Smooth muscle cell (in vitro differentiated cells): Measurements from ENCODE around the gene PKM. TPM values are rescaled to one million over a fixed set of nuclear protein-coding genes. Genes with fewer than 3 reads are reported as not detected.
A peak's percentile ranks its signal among the peaks of the same experiment; 100 is the strongest.

Source experiments
- DNase-seq: peaks from one replicate; lab custom pipeline; 2025; ENCODE audit not compliant: unreplicated experiment; lab: John Stamatoyannopoulos, UW
- H2AFZ ChIP-seq: fragments of 200-600 bp; sonication (generic); 2 replicates; pipeline ENCODE4 v1.6.0; 2016; ENCODE audit warnings: antibody characterized with exemption, low read depth, mild to moderate bottlenecking
- H3F3A ChIP-seq: fragments of 200-600 bp; sonication (generic); 2 replicates; pipeline ENCODE4 v1.6.0; 2017; ENCODE audit warnings: antibody characterized with exemption, low read depth
- H3K27ac ChIP-seq: fragments of 200-600 bp; sonication (generic); 2 replicates; pipeline ENCODE4 v1.5.1; 2016; ENCODE audit warnings: low read depth, mild to moderate bottlenecking
- H3K27me3 ChIP-seq: fragments of 200-600 bp; sonication (generic); 2 replicates; pipeline ENCODE4 v1.6.1; 2016; ENCODE audit warnings: low read depth, mild to moderate bottlenecking
- H3K36me3 ChIP-seq: fragments of 200-600 bp; sonication (generic); 2 replicates; pipeline ENCODE4 v1.5.1; 2016; ENCODE audit warnings: low read depth
- H3K4me1 ChIP-seq: fragments of 200-600 bp; sonication (generic); 2 replicates; pipeline ENCODE4 v1.5.1; 2016; ENCODE audit warnings: low read depth
- H3K4me2 ChIP-seq: fragments of 200-600 bp; sonication (generic); 2 replicates; pipeline ENCODE4 v1.6.0; 2016; ENCODE audit warnings: mild to moderate bottlenecking
- H3K4me3 ChIP-seq: fragments of 200-600 bp; sonication (generic); 2 replicates; pipeline ENCODE4 v1.5.1; 2016; ENCODE audit warnings: mild to moderate bottlenecking
- H3K79me2 ChIP-seq: fragments of 200-600 bp; sonication (generic); 2 replicates; pipeline ENCODE4 v1.6.0; 2016; ENCODE audit warnings: low read depth, mild to moderate bottlenecking
- H3K9ac ChIP-seq: fragments of 200-600 bp; sonication (generic); 2 replicates; pipeline ENCODE4 v1.6.0; 2016; ENCODE audit warnings: low read depth
- H3K9me3 ChIP-seq: fragments of 200-600 bp; sonication (generic); replicated peaks from 2 replicates; pipeline ENCODE4 v1.5.1; 2016; ENCODE audit warnings: low read depth
- H4K20me1 ChIP-seq: fragments of 200-600 bp; sonication (generic); 2 replicates; pipeline ENCODE4 v1.6.0; 2016; ENCODE audit warnings: low read depth
- CTCF ChIP-seq: fragments of 200-600 bp; sonication (generic); IDR thresholded peaks from 2 replicates; pipeline ENCODE4 v1.5.1; 2017; ENCODE audit warnings: borderline replicate concordance, mild to moderate bottlenecking, antibody characterized with exemption; ENCODE audit not compliant: insufficient read depth, poor library complexity, severe bottlenecking
- WGBS: methylation state at CpG from one replicate; pipeline ENCODE4 v1.1.7; 2016; ENCODE audit warnings: low lambda C conversion rate; 5-methylcytosine and 5-hydroxymethylcytosine counted together
- polyA plus RNA-seq: library from polyadenylated mRNA; unstranded; fragments of >200 nt; fragmentation: Nextera tagmentation; extraction: Ambion mirVana; gene quantifications from 2 replicates; pipeline ENCODE4 v1.2.1, GENCODE V29; 2016
- total RNA-seq: library from RNA; depleted of rRNA; stranded (reverse); fragments of >200 nt; gene quantifications from 2 replicates; pipeline ENCODE4 v1.2.3, GENCODE V29; 2014

PKM gene
- total and polyA plus RNA-seq, 2 experiments from 2014 or later = 1,125 to 1,598 TPM

GRCh38 chr15:72238586-72238985, 7.6 kb upstream of the PKM start:
- Histone ChIP-seq H3K27ac (peak overlapping the region; percentile 96), H2AFZ (no peak overlapping the region), H3K27me3 (no peaks in the 10 kb centered on the region), H3K79me2 (peaks cover 5% of the 10 kb centered on the region), H3K4me3 (no peak overlapping the region), H3K9ac (no peak overlapping the region), H3K9me3 (no peaks in the 10 kb centered on the region), H4K20me1 (no peaks in the 10 kb centered on the region), H3F3A (peaks cover 8% of the 10 kb centered on the region), H3K36me3 (no peaks in the 10 kb centered on the region), H3K4me2 (no peak overlapping the region), H3K4me1 (peaks cover 18% of the 10 kb centered on the region)
- 97% methylated on average over 3 of the region's 3 CpGs for WGBS
- no peak for TF ChIP-seq CTCF
- no peak for DNase-seq

GRCh38 chr15:72237853-72238224, 6.8 kb upstream of the PKM start:
- WGBS = 87% methylated on average over 1 of the region's 1 CpG
- TF ChIP-seq CTCF = no peak
- Histone ChIP-seq H3K9me3 (no peaks in the 10 kb centered on the region), H3K79me2 (peaks cover 5% of the 10 kb centered on the region), H3K4me1 (peaks cover 12% of the 10 kb centered on the region), H3K4me2 (peak overlapping the region; percentile 58), H3K27me3 (no peaks in the 10 kb centered on the region), H3K4me3 (no peak overlapping the region), H3F3A (peaks cover 8% of the 10 kb centered on the region), H2AFZ (no peak overlapping the region), H3K27ac (peak overlapping the region; percentile 96), H4K20me1 (no peaks in the 10 kb centered on the region), H3K36me3 (no peaks in the 10 kb centered on the region), H3K9ac (peak overlapping the region; percentile 58)
- DNase-seq = no peak

- Histone ChIP-seq H3K27me3 (no peaks in the 10 kb centered on the region), H3K4me1 (peaks cover 12% of the 10 kb centered on the region), H3K9me3 (no peaks in the 10 kb centered on the region), H3K79me2 (peaks cover 5% of the 10 kb centered on the region), H3K27ac (peak overlapping the region; percentile 96), H3K4me3 (peak overlapping the region; percentile 12), H3F3A (peaks cover 12% of the 10 kb centered on the region), H3K36me3 (no peaks in the 10 kb centered on the region), H3K9ac (peak overlapping the region; percentile 60), H4K20me1 (no peaks in the 10 kb centered on the region), H3K4me2 (peak overlapping the region; percentile 77), H2AFZ (no peak overlapping the region)
- peak; percentile 38 for DNase-seq
- no peak for TF ChIP-seq CTCF
- 0% methylated on average over 3 of the region's 3 CpGs for WGBS
These were observed 6.3 kb upstream of the PKM start for GRCh38 chr15:72237029-72237852.

- peak overlapping the region; percentile 60 for H3K9ac ChIP-seq
- H3K79me2 ChIP-seq = peaks cover 5% of the 10 kb centered on the region
- H3K27ac ChIP-seq = peak overlapping the region; percentile 96
- H3K4me2 ChIP-seq = peak overlapping the region; percentile 77
- H4K20me1 ChIP-seq = no peaks in the 10 kb centered on the region
- peaks cover 17% of the 10 kb centered on the region for H3K4me1 ChIP-seq
- no peak for DNase-seq
- no peak for TF ChIP-seq CTCF
- H3K4me3 ChIP-seq = no peak overlapping the region
- H3K9me3 ChIP-seq = no peaks in the 10 kb centered on the region
- peaks cover 17% of the 10 kb centered on the region for H3F3A ChIP-seq
- H3K36me3 ChIP-seq = no peaks in the 10 kb centered on the region
- no peak overlapping the region for H2AFZ ChIP-seq
- WGBS = 83% methylated on average over 2 of the region's 2 CpGs
- no peaks in the 10 kb centered on the region for H3K27me3 ChIP-seq
These were observed 5.5 kb upstream of the PKM start for GRCh38 chr15:72236381-72237003.
